Measurements from ENCODE around the gene UGT3A2.

The UGT3A2 gene, protein sequence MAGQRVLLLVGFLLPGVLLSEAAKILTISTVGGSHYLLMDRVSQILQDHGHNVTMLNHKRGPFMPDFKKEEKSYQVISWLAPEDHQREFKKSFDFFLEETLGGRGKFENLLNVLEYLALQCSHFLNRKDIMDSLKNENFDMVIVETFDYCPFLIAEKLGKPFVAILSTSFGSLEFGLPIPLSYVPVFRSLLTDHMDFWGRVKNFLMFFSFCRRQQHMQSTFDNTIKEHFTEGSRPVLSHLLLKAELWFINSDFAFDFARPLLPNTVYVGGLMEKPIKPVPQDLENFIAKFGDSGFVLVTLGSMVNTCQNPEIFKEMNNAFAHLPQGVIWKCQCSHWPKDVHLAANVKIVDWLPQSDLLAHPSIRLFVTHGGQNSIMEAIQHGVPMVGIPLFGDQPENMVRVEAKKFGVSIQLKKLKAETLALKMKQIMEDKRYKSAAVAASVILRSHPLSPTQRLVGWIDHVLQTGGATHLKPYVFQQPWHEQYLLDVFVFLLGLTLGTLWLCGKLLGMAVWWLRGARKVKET

DNA sequence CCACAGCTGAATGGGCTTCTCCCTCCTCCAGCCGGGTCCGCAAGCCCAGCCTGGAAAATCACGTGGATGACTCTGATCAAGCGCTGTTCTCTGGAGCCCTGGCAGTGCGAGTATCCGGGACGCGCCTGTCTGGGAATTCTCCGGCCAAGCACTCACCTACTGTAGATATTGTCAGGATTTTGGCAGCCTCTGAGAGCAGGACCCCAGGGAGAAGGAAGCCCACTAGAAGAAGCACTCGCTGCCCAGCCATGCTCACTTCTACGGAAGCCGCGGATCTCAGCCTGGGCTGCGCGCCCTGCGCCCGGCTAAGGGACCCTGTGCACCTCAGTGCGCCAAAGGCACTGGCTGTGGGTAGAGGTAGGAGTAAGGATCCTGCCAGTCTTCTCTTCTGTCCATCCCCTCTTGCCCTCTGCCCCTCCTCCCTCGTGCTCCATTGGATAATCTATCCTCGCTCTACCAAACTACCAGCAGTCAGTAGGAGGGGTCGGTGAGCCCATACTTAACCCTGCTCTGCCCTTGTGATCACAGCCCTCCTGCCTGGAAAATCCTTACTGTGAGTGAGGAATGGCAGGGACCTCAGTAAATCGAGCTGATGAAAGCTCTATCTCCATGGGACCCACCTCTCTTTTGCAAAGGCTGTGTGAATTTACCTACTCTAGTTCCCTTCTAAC, at the start of gene UGT3A2:
Gene UGT3A2, minus strand, starts transcription at position 343 of the 671 bp plus-strand sequence. Its CDS starts 93 bp downstream, at position 250.
- H3K4me3 ChIP-seq (ENCODE audit: low read depth, low read length) = peak within 1 kb of the TSS; percentile 84
- H3K27ac ChIP-seq = no peak within 1 kb of the TSS
- peak; percentile 83 for DNase-seq
- no peaks in the 10 kb centered on the region for H3K36me3 ChIP-seq
- no peaks in the 10 kb centered on the region for H3K9me3 ChIP-seq (ENCODE audit: severe bottlenecking)
- TF ChIP-seq, protein P1, sequence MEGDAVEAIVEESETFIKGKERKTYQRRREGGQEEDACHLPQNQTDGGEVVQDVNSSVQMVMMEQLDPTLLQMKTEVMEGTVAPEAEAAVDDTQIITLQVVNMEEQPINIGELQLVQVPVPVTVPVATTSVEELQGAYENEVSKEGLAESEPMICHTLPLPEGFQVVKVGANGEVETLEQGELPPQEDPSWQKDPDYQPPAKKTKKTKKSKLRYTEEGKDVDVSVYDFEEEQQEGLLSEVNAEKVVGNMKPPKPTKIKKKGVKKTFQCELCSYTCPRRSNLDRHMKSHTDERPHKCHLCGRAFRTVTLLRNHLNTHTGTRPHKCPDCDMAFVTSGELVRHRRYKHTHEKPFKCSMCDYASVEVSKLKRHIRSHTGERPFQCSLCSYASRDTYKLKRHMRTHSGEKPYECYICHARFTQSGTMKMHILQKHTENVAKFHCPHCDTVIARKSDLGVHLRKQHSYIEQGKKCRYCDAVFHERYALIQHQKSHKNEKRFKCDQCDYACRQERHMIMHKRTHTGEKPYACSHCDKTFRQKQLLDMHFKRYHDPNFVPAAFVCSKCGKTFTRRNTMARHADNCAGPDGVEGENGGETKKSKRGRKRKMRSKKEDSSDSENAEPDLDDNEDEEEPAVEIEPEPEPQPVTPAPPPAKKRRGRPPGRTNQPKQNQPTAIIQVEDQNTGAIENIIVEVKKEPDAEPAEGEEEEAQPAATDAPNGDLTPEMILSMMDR (IDR thresholded peaks at IDR 0.05; ENCODE audit: low read depth, low read length) = no peak
- no peaks in the 10 kb centered on the region for H3K27me3 ChIP-seq (ENCODE audit: insufficient read depth, low read depth, severe bottlenecking)

DNA sequence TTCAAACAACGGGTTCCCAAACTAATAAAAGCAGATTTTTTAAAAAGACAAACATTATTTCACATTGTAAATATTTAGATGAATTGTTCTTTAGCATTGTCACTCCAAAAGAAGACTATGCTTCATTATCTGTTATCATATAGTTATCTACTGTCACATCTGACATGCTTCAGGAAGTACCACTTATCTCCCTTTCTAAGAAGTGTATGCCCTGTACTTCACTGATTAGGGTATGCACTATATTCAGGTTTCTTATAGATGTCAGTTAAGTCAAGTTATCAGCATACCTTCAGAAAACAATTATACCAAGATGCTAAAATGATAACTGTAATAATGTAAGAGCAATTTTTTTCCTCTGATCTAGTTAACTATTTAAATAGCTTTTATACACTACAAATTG, 44.6 kb upstream of the UGT3A2 start:
- DNase-seq = no peak
- H3K36me3 ChIP-seq = peaks cover 15% of the 10 kb centered on the region
- TF ChIP-seq, protein P1 (IDR thresholded peaks at IDR 0.05; ENCODE audit: low read depth, low read length) = no peak
- no peak overlapping the region for H3K4me3 ChIP-seq (ENCODE audit: low read depth, low read length)
- H3K27me3 ChIP-seq (ENCODE audit: insufficient read depth, low read depth, severe bottlenecking) = no peaks in the 10 kb centered on the region
- no peak overlapping the region for H3K27ac ChIP-seq
- no peaks in the 10 kb centered on the region for H3K9me3 ChIP-seq (ENCODE audit: severe bottlenecking)

DNA sequence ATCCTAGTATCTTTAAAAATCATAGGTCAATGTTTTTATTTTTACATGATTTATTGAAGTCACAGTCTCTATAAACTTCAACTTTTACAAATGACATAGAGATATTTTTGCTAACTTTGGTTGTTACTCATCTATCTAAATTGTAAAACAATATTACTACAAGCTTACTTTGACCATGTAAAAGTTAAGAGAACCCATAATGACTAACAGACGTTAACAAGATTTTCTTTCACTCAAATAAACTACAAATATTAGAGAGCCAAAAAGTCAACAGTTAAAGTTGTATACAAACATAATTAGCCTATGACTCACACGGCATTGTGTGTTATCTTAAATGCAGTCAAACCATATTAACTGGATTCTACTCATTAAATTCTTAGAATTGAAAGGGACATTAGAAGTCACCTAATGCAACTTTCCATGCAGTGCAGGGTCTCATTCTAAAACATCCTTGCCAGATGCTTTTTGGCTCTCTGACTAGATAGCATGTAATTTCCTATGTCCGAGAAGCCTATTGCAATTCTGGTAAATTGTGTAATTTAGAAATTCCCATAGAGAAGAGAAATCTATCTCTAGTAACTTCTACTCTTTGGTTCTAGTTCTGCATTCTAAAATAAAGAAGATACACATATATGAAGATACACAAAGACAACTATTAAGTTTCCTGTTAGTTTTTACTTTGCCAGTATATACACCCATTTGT, 42.2 kb upstream of the UGT3A2 start:
- Histone ChIP-seq H3K27ac (no peak overlapping the region), H3K4me3 (ENCODE audit: low read depth, low read length) (no peak overlapping the region), H3K9me3 (ENCODE audit: severe bottlenecking) (no peaks in the 10 kb centered on the region), H3K36me3 (peaks cover 13% of the 10 kb centered on the region), H3K27me3 (ENCODE audit: insufficient read depth, low read depth, severe bottlenecking) (no peaks in the 10 kb centered on the region)
- TF ChIP-seq, protein P1 (IDR thresholded peaks at IDR 0.05; ENCODE audit: low read depth, low read length) = no peak
- no peak for DNase-seq

DNA sequence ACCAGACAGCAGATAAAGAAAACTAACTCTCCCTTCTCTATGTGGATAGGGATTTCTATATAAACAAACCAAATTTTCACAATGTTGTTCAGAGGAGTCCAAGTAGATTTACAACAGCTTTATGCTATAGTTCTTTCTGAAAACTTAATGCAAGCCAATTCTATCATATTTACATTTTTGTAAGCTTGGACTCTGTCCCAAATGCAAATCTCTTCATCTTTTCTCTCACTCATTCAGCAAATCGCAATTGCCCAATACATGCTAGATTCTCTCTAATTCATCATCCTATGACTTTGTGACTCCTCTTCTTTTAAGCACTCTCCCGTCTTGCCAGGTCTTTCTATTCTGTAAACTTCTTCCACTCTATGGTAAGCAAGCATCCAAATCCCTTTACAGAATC, 39.1 kb upstream of the UGT3A2 start:
- TF ChIP-seq, protein P1 (IDR thresholded peaks at IDR 0.05; ENCODE audit: low read depth, low read length) = no peak
- Histone ChIP-seq H3K36me3 (peaks cover 13% of the 10 kb centered on the region), H3K27ac (no peak overlapping the region), H3K27me3 (ENCODE audit: insufficient read depth, low read depth, severe bottlenecking) (no peaks in the 10 kb centered on the region), H3K4me3 (ENCODE audit: low read depth, low read length) (no peak overlapping the region), H3K9me3 (ENCODE audit: severe bottlenecking) (no peaks in the 10 kb centered on the region)
- no peak for DNase-seq

DNA sequence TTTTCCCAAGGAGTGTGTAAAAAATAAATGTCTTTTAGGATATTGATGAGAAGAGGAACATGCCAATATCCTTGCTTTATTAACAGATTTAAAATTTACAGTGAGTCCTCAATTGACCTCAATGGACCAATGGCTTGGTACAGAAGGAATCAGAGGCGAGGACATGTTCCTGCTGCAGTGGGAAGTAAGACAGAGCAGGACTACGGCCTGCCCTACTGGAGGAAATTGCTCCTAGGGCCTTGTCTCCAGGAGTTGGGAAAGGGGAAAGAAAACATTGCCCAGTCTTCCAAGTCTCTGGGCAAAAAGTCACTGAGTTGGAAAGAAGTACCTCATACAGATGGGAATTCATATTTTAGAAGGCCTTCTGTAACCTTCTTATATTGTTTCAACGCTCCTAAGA, 33.1 kb upstream of the UGT3A2 start:
- Histone ChIP-seq H3K36me3 (no peaks in the 10 kb centered on the region), H3K27ac (no peak overlapping the region), H3K27me3 (ENCODE audit: insufficient read depth, low read depth, severe bottlenecking) (no peaks in the 10 kb centered on the region), H3K9me3 (ENCODE audit: severe bottlenecking) (no peaks in the 10 kb centered on the region), H3K4me3 (ENCODE audit: low read depth, low read length) (no peak overlapping the region)
- no peak for DNase-seq
- TF ChIP-seq, protein P1 (IDR thresholded peaks at IDR 0.05; ENCODE audit: low read depth, low read length) = no peak
